Glutamatergic neuron (in vitro differentiated cells): ENCODE results near the gene DIP2B. TPM values are rescaled to one million over a fixed set of nuclear protein-coding genes. Genes with fewer than 3 reads are reported as not detected.
"Not testable (repeated sequence)": the region's sequence is repeated elsewhere in the genome, so short reads cannot be mapped to it uniquely, and the experiment has no call there.

Experiments used
- DNase-seq: peaks from one replicate; pipeline ENCODE4 v3.0.0; 2022
- H3K27ac Mint-ChIP-seq: one replicate; pipeline ENCODE4 v1.8.0; 2020; ENCODE audit warnings: mild to moderate bottlenecking, mixed read lengths, inconsistent platforms; ENCODE audit not compliant: unreplicated experiment
- H3K27me3 Mint-ChIP-seq: one replicate; pipeline ENCODE4 v1.8.0; 2020; ENCODE audit warnings: mild to moderate bottlenecking, moderate library complexity, mixed read lengths, inconsistent platforms; ENCODE audit not compliant: unreplicated experiment
- H3K36me3 Mint-ChIP-seq: one replicate; pipeline ENCODE4 v1.8.0; 2020; ENCODE audit warnings: mild to moderate bottlenecking, mixed read lengths, inconsistent platforms; ENCODE audit not compliant: unreplicated experiment
- H3K4me1 Mint-ChIP-seq: one replicate; pipeline ENCODE4 v1.8.0; 2020; ENCODE audit warnings: mild to moderate bottlenecking, low read depth, mixed read lengths, inconsistent platforms; ENCODE audit not compliant: unreplicated experiment
- H3K4me3 Mint-ChIP-seq: one replicate; pipeline ENCODE4 v1.8.0; 2020; ENCODE audit warnings: mild to moderate bottlenecking, mixed read lengths, inconsistent platforms; ENCODE audit not compliant: unreplicated experiment
- H3K9me3 Mint-ChIP-seq: one replicate; pipeline ENCODE4 v1.8.0; 2020; ENCODE audit warnings: mild to moderate bottlenecking, moderate library complexity, mixed read lengths, inconsistent platforms; ENCODE audit not compliant: unreplicated experiment
- total RNA-seq: library from RNA; stranded (reverse); fragmentation: NEBNext Ultra II Directional; extraction: Animal tissue kit (Norgen Biotek cat#: 25700); gene quantifications from one replicate; pipeline ENCODE4 v1.2.1, GENCODE V29; 2021; ENCODE audit not compliant: unreplicated experiment
- TF ChIP-seq, protein P1 (sequence below): fragments of 200-600 bp; sonication (generic); IDR thresholded peaks from one replicate; pipeline ENCODE4 v1.5.0; 2021; ENCODE audit not compliant: partially characterized antibody, unreplicated experiment

The DIP2B gene
- total RNA-seq, 1 donor from 2014 or later, result 37.3 TPM

DNA sequence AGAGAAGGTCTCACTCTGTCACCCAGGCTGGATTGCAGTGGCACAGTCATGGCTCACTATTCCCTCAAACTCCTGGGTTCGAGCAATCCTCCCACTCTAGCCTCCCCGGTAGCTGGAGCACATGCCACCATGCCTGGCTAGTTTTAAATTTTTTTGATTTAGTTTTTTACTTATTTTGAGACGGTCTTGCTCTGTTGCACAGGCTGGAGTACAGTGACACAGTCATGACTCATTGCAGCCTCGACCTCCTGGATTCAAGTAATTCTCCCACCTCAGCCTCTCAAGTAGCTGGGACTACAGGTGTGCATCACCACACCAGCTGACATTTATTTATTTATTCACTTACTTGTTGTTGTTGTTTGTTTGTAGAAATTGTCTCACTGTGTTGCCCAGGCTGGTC, 22.2 kb upstream of the DIP2B start:
- Mint-ChIP-seq H3K27ac (no peak overlapping the region), H3K27me3 (peaks cover 3% of the 10 kb centered on the region), H3K4me3 (no peak overlapping the region), H3K9me3 (no peaks in the 10 kb centered on the region), H3K36me3 (no peaks in the 10 kb centered on the region), H3K4me1 (no peaks in the 10 kb centered on the region)
- DNase-seq, result no peak
- TF ChIP-seq, protein P1, sequence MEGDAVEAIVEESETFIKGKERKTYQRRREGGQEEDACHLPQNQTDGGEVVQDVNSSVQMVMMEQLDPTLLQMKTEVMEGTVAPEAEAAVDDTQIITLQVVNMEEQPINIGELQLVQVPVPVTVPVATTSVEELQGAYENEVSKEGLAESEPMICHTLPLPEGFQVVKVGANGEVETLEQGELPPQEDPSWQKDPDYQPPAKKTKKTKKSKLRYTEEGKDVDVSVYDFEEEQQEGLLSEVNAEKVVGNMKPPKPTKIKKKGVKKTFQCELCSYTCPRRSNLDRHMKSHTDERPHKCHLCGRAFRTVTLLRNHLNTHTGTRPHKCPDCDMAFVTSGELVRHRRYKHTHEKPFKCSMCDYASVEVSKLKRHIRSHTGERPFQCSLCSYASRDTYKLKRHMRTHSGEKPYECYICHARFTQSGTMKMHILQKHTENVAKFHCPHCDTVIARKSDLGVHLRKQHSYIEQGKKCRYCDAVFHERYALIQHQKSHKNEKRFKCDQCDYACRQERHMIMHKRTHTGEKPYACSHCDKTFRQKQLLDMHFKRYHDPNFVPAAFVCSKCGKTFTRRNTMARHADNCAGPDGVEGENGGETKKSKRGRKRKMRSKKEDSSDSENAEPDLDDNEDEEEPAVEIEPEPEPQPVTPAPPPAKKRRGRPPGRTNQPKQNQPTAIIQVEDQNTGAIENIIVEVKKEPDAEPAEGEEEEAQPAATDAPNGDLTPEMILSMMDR, result no peak

DNA sequence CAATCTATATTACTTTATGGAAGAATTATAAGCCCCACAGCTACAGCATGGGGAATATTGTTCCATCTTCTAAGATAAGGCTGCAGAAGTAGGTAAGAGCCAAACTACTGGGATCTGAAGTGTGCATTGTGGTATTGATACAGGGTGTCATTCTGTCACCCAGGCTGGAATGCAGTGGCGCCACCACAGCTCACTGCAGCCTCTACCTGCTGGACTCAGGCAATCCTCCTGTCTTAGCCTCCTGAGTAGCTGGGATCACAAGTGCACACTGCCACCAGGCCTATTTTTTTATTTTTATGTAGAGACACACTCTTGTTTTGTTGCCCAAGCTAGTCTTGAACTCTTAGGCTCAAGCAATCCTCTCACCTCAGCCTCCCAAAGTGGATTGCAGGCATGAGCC, 21.3 kb upstream of the DIP2B start:
- TF ChIP-seq, protein P1, result no peak
- DNase-seq, result no peak
- Mint-ChIP-seq H3K36me3 (no peaks in the 10 kb centered on the region), H3K9me3 (no peaks in the 10 kb centered on the region), H3K4me3 (no peak overlapping the region), H3K4me1 (no peaks in the 10 kb centered on the region), H3K27me3 (peaks cover 3% of the 10 kb centered on the region), H3K27ac (no peak overlapping the region)

DNA sequence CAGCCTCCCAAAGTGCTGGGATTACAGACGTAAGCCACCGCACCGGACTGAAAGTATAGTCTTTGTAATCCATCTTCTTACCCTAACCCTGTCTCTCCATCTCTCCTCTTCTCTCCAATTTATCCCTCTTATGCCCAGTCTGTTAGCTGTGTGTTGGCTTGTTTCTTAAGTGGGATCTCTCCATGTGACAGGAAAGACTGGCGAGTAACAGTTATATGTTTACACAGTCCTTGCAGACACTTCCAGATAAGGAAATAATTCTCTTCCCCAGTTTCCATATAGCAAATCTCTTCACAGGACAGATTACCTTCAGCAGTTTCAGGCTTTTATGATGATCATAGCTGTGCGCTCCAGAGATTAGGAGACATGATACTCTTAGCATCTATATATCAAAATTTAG, 16.0 kb upstream of the DIP2B start:
- Mint-ChIP-seq H3K4me1 (no peaks in the 10 kb centered on the region), H3K9me3 (peaks cover 7% of the 10 kb centered on the region), H3K27me3 (peaks cover 2% of the 10 kb centered on the region), H3K27ac (no peak overlapping the region), H3K4me3 (no peak overlapping the region), H3K36me3 (peaks cover 11% of the 10 kb centered on the region)
- TF ChIP-seq, protein P1, result no peak
- DNase-seq, result no peak

DNA sequence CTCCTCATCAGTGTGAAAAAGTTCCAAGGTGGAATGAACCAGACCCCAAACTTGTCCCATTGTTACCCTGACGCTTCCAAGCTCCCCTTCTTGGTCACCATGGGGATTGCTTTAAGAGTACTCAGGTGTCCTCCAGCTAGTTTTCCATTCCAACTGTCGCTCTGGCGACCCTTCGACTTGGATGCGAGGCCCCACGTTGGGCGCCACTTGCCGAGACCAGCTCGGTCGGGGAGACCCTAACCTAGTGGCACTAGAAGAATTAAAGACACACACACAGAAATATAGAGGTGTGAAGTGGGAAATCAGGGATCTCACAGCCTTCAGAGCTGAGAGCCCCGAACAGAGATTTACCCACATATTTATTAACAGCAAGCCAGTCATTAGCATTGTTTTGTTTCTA, 6.7 kb upstream of the DIP2B start:
- not testable (repeated sequence) for H3K4me1 Mint-ChIP-seq, H3K27me3 Mint-ChIP-seq, H3K27ac Mint-ChIP-seq
- peak; percentile 30 for DNase-seq
- Mint-ChIP-seq H3K36me3 (peaks cover 27% of the 10 kb centered on the region), H3K4me3 (peak overlapping the region; percentile 0), H3K9me3 (peaks cover 16% of the 10 kb centered on the region)

DNA sequence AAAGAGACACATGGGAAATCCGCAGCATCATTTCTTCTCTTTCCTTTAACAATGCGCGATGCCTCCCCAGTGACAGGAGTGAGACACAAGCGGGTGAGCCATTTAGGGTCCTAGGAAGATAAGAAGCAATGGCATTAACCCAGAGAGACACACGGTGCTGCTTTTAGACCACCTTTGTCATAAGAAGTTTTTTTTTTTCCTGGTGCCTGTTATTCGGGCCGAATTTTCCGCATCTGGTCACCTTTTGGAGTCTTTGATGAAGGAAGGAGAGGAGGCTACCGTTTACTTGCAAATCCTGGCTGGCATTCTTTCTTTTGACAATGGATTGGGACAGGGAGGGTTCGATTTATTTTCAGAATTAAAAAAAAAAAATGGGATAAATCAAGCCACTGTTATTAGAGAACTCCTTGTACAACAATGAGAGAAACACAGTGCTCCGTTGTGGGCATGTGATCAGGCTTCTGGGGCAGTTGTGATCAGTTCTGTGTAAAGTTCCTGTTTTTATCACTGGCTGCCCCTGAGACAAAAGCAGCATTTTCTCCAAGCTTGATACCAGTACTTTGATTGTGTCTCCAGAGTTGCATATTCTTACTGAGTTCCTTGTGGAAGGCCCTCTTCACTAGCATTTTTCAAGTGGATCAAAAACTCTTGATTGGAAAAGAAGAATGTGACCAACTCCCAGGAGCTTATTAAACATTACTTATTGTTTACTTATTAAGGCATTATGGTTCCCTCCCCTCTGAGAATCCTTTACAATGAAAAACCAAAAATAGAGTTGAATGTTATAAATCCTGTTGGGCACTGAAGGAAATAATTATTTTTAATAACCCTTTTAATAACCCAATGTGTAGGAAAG, 1.1 kb downstream of the DIP2B start:
- H3K9me3 Mint-ChIP-seq, result peaks cover 8% of the 10 kb centered on the region
- H3K4me3 Mint-ChIP-seq, result peak overlapping the region; percentile 99
- no peaks in the 10 kb centered on the region for H3K36me3 Mint-ChIP-seq
- H3K4me1 Mint-ChIP-seq, result peaks cover 11% of the 10 kb centered on the region
- peaks cover 3% of the 10 kb centered on the region for H3K27me3 Mint-ChIP-seq
- H3K27ac Mint-ChIP-seq, result peak overlapping the region; percentile 98
- no peak for DNase-seq
- TF ChIP-seq, protein P1, result no peak
